Measurements from ENCODE around the gene ZNF879. TPM values are rescaled to one million over a fixed set of nuclear protein-coding genes. Genes with fewer than 3 reads are reported as not detected.

ZNF879 gene
- total and polyA plus RNA-seq, 12 donors: 0.24 to 5.2 (median 3.1) TPM

DNA sequence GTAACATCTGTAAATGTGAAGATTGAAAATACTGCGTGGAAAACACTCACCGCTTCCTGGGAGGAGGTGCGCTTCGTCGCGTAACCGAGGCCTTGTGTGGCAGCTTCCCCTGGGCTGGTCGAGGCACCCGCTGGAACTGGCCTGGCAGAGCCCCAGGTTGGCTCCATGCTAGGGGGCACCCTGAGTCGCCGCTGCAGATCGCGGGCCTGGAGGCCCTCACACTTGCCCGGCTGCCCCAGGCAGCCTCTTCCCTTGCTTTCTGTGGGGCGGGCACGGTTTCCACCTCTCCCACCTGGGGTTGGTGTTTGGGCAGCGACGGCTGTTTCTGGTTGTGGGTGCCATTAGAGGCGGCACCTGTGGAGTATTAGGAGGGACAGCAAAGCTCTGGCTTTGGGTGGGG is 37.4 kb downstream of the ZNF879 start:
- H3K4me3 ChIP-seq: peak overlapping the region in 3 of 4 donors; percentile 43 to 78 (median 60)
- peaks cover 0 to 8% of the 10 kb centered on the region in 2 donors for H3K4me1 ChIP-seq (replicated peaks in 1 of 2)
- no peak overlapping the region for H3K27ac ChIP-seq
- 79 to 100% (median 89%) methylated on average over 6 to 19 of the region's 19 CpGs for WGBS, 4 donors
- no peaks in the 10 kb centered on the region for H3K9me3 ChIP-seq (replicated peaks in 1 of 3)
- H3K27me3 ChIP-seq: no peaks in the 10 kb centered on the region
- intact Hi-C loops (cut with DNase I): no loop called here
- TF ChIP-seq POLR2A (IDR thresholded peaks at IDR 0.05): no peak
- TF ChIP-seq, protein P1, sequence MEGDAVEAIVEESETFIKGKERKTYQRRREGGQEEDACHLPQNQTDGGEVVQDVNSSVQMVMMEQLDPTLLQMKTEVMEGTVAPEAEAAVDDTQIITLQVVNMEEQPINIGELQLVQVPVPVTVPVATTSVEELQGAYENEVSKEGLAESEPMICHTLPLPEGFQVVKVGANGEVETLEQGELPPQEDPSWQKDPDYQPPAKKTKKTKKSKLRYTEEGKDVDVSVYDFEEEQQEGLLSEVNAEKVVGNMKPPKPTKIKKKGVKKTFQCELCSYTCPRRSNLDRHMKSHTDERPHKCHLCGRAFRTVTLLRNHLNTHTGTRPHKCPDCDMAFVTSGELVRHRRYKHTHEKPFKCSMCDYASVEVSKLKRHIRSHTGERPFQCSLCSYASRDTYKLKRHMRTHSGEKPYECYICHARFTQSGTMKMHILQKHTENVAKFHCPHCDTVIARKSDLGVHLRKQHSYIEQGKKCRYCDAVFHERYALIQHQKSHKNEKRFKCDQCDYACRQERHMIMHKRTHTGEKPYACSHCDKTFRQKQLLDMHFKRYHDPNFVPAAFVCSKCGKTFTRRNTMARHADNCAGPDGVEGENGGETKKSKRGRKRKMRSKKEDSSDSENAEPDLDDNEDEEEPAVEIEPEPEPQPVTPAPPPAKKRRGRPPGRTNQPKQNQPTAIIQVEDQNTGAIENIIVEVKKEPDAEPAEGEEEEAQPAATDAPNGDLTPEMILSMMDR (IDR thresholded peaks at IDR 0.05): no peak
- peak in 2 of 7 donors; percentile 10 to 16 for DNase-seq
- H3K36me3 ChIP-seq (replicated peaks in 1 of 2): no peaks in the 10 kb centered on the region

DNA sequence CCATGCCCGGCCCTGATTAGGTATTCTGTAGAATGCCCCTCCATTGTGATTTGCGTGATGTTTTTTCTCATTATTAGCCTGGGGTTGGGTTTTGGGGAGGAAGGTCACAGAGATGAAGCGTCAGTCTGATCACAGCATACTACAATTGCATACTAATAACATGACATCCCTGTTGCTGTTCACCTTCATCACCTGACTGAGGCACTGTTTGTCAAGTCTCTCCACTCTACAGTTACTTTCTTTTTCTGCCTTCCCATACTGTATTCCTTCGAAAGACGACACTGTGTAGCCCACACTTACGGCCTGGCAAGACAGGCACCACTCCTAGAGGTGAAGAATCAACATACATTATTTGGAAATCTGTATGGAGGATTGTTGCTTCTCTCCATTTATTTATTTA is 42.1 kb downstream of the ZNF879 start:
- intact Hi-C loops (cut with DNase I): no loop called here

DNA sequence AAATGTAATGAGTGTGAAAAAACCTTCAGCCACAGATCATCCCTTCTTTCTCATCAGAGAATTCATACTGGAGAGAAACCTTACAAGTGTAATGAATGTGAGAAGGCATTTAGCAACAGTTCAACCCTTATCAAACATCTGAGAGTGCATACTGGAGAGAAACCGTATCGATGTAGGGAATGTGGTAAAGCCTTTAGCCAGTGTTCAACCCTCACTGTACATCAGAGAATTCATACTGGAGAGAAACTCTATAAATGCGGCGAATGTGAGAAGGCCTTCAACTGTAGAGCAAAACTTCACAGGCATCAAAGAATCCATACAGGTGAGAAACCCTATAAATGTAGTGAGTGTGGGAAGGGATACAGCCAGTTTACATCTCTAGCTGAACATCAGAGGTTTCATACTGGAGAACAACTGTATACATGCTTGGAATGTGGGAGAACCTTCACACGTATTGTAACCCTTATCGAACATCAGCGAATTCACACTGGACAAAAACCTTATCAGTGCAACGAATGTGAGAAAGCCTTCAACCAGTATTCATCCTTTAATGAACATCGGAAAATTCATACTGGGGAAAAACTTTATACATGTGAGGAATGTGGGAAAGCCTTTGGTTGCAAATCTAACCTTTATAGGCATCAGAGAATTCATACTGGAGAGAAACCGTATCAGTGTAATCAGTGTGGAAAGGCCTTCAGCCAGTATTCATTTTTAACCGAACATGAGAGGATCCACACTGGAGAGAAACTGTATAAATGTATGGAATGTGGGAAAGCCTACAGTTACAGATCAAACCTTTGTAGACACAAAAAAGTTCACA is 55.8 kb downstream of the ZNF879 start:
- intact Hi-C loops (cut with DNase I): loop anchor here in 1 of 2 donors (10.0 kb wide), 1 partner anchor 135 kb away; the partner anchor contains the start of gene ZNF454
- 95 to 97% (median 96%) methylated on average over 11 of the region's 11 CpGs for WGBS, 4 donors
- Histone ChIP-seq H3K27ac (no peak overlapping the region), H3K4me1 (replicated peaks in 1 of 2) (no peaks in the 10 kb centered on the region), H3K27me3 (no peaks in the 10 kb centered on the region), H3K4me3 (peak overlapping the region in 1 of 4 donors; percentile 14), H3K9me3 (replicated peaks in 1 of 3) (peaks cover 9 to 98% (median 31%) of the 10 kb centered on the region in 3 donors), H3K36me3 (replicated peaks in 1 of 2) (peaks cover 0 to 24% of the 10 kb centered on the region in 2 donors)
- TF ChIP-seq, protein P1 (IDR thresholded peaks at IDR 0.05): no peak
- TF ChIP-seq POLR2A (IDR thresholded peaks at IDR 0.05): no peak
- DNase-seq: no peak

More for the DNA sequence above, 42.1 kb downstream of the ZNF879 start:
- Histone ChIP-seq H3K9me3 (replicated peaks in 1 of 3) (peaks cover 0 to 22% (median 0%) of the 10 kb centered on the region in 3 donors), H3K4me1 (replicated peaks in 1 of 2) (peaks cover 0 to 7% of the 10 kb centered on the region in 2 donors), H3K4me3 (no peak overlapping the region), H3K36me3 (replicated peaks in 1 of 2) (no peaks in the 10 kb centered on the region), H3K27ac (no peak overlapping the region), H3K27me3 (no peaks in the 10 kb centered on the region)
- TF ChIP-seq, protein P1 (IDR thresholded peaks at IDR 0.05): no peak
- TF ChIP-seq POLR2A (IDR thresholded peaks at IDR 0.05): no peak
- WGBS, 4 donors: 92 to 99% (median 96%) methylated on average over 6 of the region's 6 CpGs
- no peak for DNase-seq

DNA sequence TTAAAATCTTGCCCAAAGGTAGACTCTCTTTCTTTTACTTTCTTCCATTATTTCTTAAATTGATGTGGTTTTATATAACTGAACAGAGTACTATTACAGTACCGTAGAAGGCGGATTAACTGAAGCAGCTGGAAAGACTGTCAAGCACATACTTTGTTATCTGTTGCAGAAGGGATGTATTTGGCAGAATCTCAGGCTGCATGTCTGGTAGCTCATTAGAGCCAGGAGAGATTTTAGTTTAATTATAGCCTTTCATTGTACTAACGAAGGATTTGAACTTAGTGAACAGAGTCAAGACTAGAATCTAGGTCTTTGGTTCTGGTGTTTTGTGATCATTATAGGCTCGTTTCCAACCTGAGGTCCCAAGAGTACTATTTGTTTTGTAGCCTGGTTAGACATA is 57.1 kb downstream of the ZNF879 start:
- no peak overlapping the region for H3K4me3 ChIP-seq
- WGBS, 4 donors: 92 to 96% (median 93%) methylated on average over 4 of the region's 4 CpGs
- intact Hi-C loops (cut with DNase I): no loop called here
- H3K9me3 ChIP-seq (replicated peaks in 1 of 3): peaks cover 4 to 96% (median 29%) of the 10 kb centered on the region in 3 donors
- DNase-seq: no peak
- H3K4me1 ChIP-seq (replicated peaks in 1 of 2): no peaks in the 10 kb centered on the region
- H3K27ac ChIP-seq: no peak overlapping the region
- TF ChIP-seq, protein P1 (IDR thresholded peaks at IDR 0.05): no peak
- TF ChIP-seq POLR2A (IDR thresholded peaks at IDR 0.05): no peak
- no peaks in the 10 kb centered on the region for H3K27me3 ChIP-seq
- H3K36me3 ChIP-seq (replicated peaks in 1 of 2): peaks cover 0 to 24% of the 10 kb centered on the region in 2 donors

Other genes starting within 250 kb of the ZNF879 start
- gene ZNF354B, start 163.9 kb upstream of the ZNF879 start, total RNA-seq: 10 to 100 TPM in 5 of 9 donors, 1 to 10 TPM in 4; 2.7 to 14.8 (median 12.0) TPM
- gene ZNF354B, start 163.9 kb upstream of the ZNF879 start, polyA plus RNA-seq: 10 to 100 TPM in 2 of 3 donors, 1 to 10 TPM in 1; 8.1 to 20.9 (median 16.8) TPM
- gene ZFP2, start 127.9 kb upstream of the ZNF879 start, total RNA-seq: 1 to 10 TPM in 3 of 9 donors, under 1 TPM in 6; 0.18 to 3.6 (median 0.69) TPM
- gene ZFP2, start 127.9 kb upstream of the ZNF879 start, polyA plus RNA-seq: 1 to 10 TPM; 1.7 to 5.6 (median 2.2) TPM
- gene ZNF454, start 82.6 kb upstream of the ZNF879 start, total RNA-seq: 1 to 10 TPM in 8 of 9 donors, under 1 TPM in 1; 0.54 to 2.2 (median 1.3) TPM
- gene ZNF454, start 82.6 kb upstream of the ZNF879 start, polyA plus RNA-seq: 1 to 10 TPM in 1 of 3 donors, under 1 TPM in 2; 0.67 to 2.0 (median 0.90) TPM
- not detected for gene GRM6, start 28.5 kb upstream of the ZNF879 start, total RNA-seq
- under 1 TPM in 2 of 3 donors, not detected in 1; under 0.01 to 0.08 TPM for gene GRM6, start 28.5 kb upstream of the ZNF879 start, polyA plus RNA-seq
- gene ZNF354C, start 36.6 kb downstream of the ZNF879 start, total RNA-seq: 1 to 10 TPM; 1.4 to 7.7 (median 3.7) TPM
- gene ZNF354C, start 36.6 kb downstream of the ZNF879 start, polyA plus RNA-seq: 1 to 10 TPM; 1.6 to 3.4 (median 1.6) TPM